NCI-H460 (cell line): ENCODE results near the gene MEI4. TPM values are rescaled to one million over a fixed set of nuclear protein-coding genes. Genes with fewer than 3 reads are reported as not detected.
"Not testable (repeated sequence)": the region's sequence is repeated elsewhere in the genome, so short reads cannot be mapped to it uniquely, and the experiment has no call there.

ENCODE experiments used
- DNase-seq: peaks from one replicate; pipeline ENCODE4 v3.0.0-alpha.2; 2016; ENCODE audit warnings: low read depth; ENCODE audit errors: extremely low read depth
- polyA plus RNA-seq: library from polyadenylated mRNA; depleted of rRNA; stranded (reverse); fragments of >200 nt; gene quantifications from 2 replicates; pipeline ENCODE4 v1.2.3, GENCODE V29; 2014; cell fraction: nucleus; rRNA removed
- total RNA-seq: library from RNA; depleted of rRNA; stranded (reverse); fragments of >200 nt; shearing (Covaris generic); gene quantifications from 2 replicates; pipeline ENCODE4 v1.2.3, GENCODE V29; 2014; rRNA removed

MEI4 gene
- total RNA-seq: not detected in 2 replicates
- polyA plus RNA-seq: not detected in 2 replicates

GRCh38 chr6:77652739-77653138 lies at the start of gene MEI4:
TSS of gene MEI4 (plus strand) at chr6:77653039. CDS start at chr6:77690672, 37,633 bp downstream.
- DNase-seq: no peak

- no peak for DNase-seq
These were observed 48.4 kb upstream of the MEI4 start for GRCh38 chr6:77604476-77604875.

- DNase-seq: no peak
These were observed 45.8 kb upstream of the MEI4 start for GRCh38 chr6:77607004-77607403.

GRCh38 chr6:77609106-77609505 lies 43.7 kb upstream of the MEI4 start:
- DNase-seq: no peak

- DNase-seq: no peak
These were observed 33.7 kb upstream of the MEI4 start for GRCh38 chr6:77619114-77619513.

GRCh38 chr6:77620278-77620882 lies 32.5 kb upstream of the MEI4 start:
- peak; percentile 4 for DNase-seq

GRCh38 chr6:77624515-77624914 lies 28.3 kb upstream of the MEI4 start:
- no peak for DNase-seq

GRCh38 chr6:77626426-77626825 lies 26.4 kb upstream of the MEI4 start:
- DNase-seq: no peak

GRCh38 chr6:77630014-77630413 lies 22.8 kb upstream of the MEI4 start:
- DNase-seq: no peak

- no peak for DNase-seq
These were observed 19.4 kb upstream of the MEI4 start for GRCh38 chr6:77633471-77633870.

GRCh38 chr6:77633993-77634715 lies 18.7 kb upstream of the MEI4 start:
- DNase-seq: no peak

- no peak for DNase-seq
These were observed 14.6 kb upstream of the MEI4 start for GRCh38 chr6:77638129-77638830.

- DNase-seq: no peak
These were observed 8.6 kb upstream of the MEI4 start for GRCh38 chr6:77644102-77644705.

- no peak for DNase-seq
These were observed 2.7 kb upstream of the MEI4 start for GRCh38 chr6:77650098-77650663.

GRCh38 chr6:77653816-77654215 lies 977 bp downstream of the MEI4 start:
- DNase-seq: no peak

- DNase-seq: not testable (repeated sequence)
These were observed 2.2 kb downstream of the MEI4 start for GRCh38 chr6:77655035-77655434.

- no peak for DNase-seq
These were observed 4.3 kb downstream of the MEI4 start for GRCh38 chr6:77656999-77657764.

- no peak for DNase-seq
These were observed 13.5 kb downstream of the MEI4 start for GRCh38 chr6:77666340-77666739.

GRCh38 chr6:77666846-77667245 lies 14.0 kb downstream of the MEI4 start:
- no peak for DNase-seq

GRCh38 chr6:77669913-77670312 lies 17.1 kb downstream of the MEI4 start:
- no peak for DNase-seq
